T1000 (cell line): ENCODE results near the gene RNF213.
"Not testable (repeated sequence)": the region's sequence is repeated elsewhere in the genome, so short reads cannot be mapped to it uniquely, and the experiment has no call there.

ENCODE experiments used
- DNase-seq: peaks from one replicate; lab custom pipeline; 2025; ENCODE audit warnings: mixed read lengths; lab: John Stamatoyannopoulos, UW

Gene RNF213

DNA sequence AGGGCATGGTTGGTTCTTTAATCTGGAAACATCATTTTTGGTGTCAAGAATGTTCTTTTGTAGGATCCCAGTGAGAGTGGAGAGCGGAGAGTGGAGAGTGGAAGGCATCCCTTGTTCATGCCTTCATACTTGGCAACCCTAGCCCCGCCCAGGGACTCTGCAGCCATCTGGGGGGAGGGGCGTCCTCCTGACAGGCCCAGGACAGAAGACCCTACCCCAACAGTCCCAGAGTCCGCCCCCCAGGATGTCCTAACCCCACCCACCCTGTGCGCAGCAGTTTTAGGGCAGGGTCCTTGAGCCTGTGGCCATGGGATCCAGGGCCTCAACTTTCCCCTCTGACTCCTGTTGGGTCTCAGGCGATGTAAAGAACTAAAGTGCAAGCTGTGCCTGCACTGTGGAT lies 36.0 kb upstream of the RNF213 start:
- no peak for DNase-seq

DNA sequence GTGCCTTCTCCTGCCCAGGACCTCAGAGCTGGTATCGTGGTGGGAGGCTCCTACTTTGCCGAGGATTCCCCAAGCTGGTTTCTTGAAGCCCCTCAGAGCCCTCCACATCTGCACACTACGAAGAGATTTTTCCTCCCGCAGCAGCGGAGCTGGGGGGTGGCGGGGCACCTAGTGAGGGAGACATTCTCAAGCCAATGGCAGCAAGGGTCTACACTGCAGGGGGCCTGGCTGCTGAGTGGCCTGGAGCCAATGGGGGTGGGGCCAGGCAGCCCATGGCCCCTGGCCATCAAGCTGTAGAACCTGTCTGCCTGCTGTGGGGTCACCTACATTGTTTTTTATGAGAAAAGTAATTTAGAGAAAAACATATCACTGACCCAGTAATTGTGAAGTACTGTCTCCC lies 35.4 kb upstream of the RNF213 start:
- no peak for DNase-seq

DNA sequence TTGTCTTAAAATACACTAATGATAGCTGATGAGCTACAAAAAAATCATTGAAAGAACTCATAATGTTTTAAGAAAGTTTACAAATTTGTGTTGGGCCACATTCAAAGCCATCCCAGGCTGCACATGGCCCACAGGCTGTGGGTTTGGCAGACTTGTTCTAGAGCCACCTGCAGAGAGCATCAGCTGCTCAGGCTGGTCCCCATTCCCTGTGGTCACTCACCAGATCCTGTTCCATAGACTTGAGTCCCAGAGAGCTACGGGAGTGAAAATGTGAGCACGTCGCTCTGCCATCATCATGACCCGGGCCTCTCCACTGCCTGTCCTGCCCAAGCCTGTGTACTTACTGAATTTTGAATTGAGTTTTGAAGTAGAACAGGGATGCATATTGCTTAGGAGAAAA lies 33.5 kb upstream of the RNF213 start:
- DNase-seq = no peak

DNA sequence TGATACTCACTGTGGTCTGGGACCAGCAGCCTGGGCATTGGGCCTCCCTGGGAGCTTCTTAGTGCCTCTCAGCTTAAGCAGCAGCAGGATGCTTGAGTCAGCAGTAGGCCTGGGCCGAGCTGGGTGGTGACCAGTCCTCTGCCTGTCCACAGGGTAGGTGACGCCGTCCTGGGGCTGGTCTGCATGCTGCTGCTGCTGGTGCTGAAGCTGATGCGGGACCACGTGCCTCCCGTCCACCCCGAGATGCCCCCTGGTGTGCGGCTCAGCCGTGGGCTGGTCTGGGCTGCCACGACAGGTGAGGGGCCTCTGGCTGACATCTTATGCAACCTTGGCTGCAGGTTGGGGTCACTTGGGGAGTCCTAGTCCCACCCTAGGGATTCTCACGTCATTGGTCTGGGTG lies 33.0 kb upstream of the RNF213 start:
- DNase-seq = no peak

DNA sequence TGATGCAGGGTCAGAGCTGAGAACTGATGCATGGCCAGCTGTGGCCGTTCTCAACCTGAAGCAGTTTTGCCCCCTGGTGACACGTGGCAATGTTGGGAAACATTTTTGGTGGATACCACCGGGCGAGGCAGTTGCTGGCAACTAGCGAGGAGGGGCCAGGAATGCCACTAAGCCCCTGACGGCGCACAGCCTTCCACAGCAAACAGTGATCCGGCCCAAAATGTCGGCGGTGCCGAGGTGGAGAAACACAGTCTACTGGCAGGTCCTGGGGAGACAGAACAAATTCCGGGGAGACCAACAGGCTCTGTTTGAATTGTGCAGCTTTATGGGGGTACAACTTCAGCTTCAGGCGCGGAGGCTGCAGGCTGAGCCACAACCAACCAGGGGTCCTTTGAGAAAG lies 32.2 kb upstream of the RNF213 start:
- DNase-seq = no peak

DNA sequence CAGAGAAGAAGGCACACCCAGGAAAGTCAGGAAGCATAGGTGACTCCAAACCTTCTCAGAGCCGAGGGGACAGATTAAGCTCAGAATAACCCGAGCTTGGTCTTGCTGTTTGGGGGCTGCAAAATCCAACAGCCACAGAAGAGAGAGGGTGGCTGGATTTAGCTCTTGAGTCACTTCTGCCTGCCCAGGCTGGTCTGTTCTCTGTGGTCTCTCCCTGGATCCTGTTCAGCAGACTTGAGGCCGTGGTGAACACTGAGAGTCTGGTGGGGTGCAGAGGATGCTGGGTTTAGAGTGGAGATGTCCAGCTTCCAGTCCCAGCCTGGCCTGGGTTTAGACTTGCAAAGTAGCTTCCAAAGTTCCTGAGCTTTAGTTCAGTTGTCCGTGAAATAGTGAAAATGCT lies 31.6 kb upstream of the RNF213 start:
- DNase-seq = no peak

DNA sequence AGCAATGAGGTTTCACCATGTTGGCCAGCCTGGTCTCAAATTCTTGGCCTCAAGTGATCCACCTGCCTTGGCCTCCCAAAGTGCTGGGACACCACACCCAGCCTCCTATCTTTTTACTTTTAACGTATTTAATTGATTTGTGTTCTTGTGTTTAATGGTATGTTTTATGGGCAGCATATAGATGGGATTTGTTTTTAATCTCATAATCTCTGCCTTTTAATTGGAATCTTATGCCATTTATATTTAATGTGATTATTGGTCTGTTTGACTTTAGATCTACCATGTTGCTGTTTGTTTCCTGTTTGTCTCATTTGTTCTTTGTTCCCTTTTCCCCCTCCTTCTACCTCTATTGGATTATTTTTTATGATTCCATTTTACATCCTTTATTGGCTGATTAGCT lies 28.2 kb upstream of the RNF213 start:
- DNase-seq = no peak

DNA sequence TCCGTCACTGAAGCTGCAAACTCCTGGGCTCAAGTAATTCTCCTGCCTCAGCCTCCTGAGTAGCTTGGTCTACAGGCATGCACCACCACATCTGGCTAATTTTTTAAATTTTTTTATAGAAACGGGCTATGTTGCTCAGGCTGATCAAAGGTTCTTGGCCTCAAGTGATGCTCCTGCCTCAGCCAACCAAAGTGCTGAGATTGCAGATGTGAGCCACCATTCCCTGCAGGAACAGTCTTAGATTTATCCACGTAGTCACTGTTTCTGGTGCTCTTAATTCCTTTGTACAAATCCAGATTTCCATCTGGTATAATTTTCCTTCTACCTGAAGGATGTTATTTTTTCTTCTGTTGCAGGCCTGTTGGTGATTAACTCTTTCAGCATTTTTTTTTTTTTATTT lies 27.4 kb upstream of the RNF213 start:
- DNase-seq = no peak

DNA sequence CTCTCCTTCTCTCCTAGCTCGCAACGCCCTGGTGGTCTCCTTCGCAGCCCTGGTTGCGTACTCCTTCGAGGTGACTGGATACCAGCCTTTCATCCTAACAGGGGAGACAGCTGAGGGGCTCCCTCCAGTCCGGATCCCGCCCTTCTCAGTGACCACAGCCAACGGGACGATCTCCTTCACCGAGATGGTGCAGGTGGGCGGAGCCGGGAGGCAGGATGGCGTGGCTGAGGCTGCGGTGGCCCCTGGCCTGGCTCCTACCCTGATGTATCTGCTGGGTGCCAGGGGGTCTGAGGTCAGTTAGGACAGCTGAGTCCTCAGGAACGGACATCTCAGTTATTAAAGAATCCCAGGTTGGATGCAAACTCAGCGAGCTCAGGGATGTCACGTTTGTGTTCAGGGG lies 23.7 kb upstream of the RNF213 start:
- DNase-seq = no peak

DNA sequence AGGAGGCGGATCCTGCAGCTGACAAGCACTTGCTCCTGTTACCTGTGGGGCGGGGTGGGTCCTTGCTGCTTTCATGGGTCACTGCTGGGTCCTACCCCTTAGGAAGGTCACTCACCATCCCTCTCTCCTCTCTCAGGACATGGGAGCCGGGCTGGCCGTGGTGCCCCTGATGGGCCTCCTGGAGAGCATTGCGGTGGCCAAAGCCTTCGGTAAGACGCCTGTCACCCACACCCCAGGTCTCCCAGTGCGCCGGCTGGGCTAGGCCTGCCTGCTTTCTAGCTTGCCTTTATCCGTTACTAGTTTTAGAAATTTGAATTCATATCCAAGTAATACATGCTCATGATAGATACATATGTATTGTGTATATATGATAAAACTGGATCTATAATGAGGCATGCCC lies 23.3 kb upstream of the RNF213 start:
- no peak for DNase-seq

DNA sequence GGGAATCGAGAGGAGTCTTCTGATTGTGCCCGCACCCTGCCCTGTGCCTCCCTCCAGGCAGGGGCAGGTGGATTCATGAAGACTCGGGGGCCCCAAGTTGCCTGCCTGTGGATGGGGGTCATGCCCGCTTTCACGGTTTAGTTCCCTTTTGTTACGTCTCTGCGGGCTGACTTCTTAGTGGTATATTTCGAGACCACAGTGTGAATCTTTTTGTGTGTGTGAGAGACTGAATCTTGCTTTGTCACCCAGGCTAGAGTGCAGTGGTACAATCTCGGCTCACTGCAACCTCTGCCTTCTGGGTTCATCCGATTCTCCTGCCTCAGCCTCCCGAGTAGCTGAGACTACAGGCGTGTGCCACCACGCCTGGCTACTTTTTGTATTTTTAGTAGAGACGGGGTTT lies 18.1 kb upstream of the RNF213 start:
- DNase-seq = no peak

DNA sequence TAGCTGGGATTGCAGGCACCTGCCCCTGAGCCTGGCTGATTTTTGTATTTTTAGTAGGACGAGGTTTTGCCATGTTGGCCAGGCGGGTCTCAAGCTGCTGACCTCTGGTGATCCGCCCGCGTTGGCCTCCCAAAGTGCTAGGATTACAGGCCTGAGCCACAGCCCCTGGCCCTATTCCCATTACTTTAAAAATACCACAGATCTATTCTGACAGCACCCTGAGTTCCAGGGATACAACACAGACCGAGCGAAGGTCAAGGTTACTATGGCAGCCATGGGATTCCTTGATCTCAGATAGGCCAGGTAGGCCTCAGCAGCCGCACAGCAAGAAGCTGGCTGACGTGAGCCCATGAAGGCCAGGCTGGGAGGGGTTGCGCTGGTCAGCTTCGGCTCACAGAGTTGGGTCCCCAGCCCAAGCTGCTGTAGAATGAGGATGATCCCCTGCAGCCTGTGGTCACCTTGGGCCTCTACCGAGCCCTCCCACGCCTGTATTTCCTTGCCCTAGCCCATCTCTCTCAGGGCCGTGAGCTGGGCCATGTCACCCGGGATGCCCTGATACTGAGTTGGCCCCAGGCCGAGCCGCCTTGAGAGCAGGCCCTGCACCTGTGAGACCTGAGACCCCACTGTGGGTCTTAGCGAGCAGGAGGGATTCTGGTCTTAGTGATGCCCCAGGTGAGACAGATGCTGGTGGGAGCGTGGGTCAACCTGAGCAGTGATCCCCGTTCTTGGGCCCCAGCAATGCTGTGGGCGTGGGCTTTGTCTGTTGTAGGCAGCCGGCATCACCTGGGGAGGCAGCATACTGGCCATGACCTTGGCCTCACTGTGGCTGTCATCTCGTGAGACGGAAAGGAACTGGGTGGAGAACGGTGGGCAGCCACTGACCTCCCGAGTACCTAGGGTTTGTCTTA lies 16.9 kb upstream of the RNF213 start:
- DNase-seq = no peak

DNA sequence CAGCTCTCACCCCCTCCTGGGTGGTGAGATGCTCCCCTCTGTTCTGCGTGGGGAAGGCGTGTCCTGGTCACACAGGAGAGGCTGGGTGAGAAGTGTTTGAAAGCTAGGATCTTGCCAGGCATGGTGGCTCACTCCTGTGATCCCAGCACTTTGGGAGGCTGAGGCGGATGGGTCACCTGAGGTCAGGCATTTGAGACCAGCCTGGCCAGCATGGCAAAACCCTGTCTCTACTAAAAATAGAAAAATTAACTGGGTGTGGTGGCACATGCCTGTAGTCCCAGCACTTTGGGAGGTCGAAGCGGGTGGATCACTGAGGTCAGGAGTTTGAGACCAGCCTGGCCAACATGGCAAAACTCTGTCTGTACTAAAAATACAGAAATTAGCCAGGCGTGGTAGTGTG lies 16.2 kb upstream of the RNF213 start:
- not testable (repeated sequence) for DNase-seq

DNA sequence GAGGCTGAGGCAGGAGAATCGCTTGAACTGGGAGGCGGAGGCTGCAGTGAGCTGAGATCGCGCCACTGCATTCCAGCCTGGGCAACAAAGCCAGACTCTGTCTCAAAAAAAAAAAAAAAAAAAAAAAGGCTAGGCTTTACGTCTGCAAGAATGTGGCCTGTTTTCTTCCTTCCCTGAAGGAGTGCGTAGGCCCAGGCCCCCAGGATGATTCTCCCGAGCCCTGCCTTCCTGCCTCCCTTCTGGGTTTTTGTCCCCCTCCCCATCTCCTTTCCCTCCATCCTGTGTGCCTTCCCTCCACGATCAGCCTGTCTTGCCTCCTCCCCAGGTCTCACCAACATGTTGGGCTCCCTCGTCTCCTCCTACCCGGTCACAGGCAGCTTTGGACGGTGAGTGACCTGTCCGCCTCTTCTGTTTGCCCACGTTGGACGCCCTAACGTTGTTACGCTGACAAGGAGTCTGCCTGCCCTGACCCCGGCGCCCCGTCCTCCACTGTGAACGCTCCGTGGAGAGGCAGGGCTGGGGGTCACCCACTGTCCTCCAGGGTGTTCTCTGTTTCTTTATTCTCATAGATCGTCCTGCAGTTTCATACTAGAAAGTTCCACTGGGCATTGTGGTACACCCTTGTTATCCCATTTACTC lies 15.7 kb upstream of the RNF213 start:
- no peak for DNase-seq

DNA sequence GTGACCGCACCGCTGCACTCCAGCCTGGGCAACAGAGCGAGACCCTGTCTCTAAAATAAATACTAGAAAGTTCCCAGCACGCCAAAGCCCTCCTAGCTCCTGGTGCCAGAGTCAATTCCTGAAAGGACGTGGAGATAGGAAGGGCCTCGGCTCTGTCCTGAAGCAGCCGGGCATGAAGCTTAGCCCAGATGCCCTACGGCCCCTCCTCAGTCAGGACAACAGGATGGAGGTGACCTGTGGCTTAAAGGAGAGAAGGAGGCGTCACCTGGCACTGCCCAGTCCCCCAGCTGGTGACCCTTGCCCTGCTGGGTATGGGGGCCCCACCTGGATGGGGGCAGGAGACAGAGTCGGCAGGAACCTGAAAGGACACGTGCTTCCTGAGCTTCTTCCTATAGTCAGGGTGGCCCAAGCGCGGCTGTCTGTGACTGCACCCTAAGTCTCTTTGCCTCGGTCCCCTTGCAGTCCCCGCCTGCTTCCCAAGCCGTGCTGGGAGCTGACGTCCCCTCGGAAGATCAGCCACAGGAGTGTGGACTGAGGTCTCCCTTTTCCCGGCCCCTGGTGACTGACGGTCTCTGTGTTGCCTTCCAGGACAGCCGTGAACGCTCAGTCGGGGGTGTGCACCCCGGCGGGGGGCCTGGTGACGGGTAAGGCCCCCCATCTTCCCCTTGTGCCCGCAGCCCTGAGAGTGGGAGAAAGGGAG lies 14.9 kb upstream of the RNF213 start:
- no peak for DNase-seq

DNA sequence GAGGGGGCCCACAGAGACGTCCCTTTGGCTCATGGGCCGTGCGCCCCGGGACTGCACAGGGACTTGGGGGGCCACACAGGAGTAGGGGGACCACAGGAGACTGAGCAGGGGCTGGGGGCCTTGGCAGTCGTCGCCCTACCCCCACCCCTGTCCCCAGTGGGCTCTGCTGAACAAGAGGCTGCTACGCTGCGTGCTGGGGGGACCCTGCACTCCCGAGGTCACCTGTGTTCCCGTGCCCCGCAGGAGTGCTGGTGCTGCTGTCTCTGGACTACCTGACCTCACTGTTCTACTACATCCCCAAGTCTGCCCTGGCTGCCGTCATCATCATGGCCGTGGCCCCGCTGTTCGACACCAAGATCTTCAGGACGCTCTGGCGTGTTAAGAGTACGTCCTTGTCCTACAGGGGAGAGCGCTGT lies 14.4 kb upstream of the RNF213 start:
- DNase-seq = no peak

DNA sequence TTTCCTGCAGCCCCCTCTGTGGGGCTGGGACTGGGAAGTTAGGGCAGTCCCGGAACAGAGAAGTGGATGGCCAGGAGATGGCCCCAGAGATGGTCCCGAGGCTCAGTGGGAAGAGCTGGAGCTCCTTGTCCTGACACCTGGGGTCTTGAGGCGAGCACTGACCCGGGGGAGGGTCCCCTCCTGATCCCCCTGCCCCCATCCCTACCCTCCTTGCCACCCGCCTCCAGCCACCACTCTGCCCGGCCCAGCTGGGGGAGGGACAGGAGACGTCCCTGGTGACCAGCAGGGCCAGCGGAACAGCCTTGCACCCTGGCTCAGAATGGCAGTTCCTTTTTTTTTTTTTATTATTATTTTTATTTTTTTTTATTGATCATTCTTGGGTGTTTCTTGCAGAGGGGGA lies 13.9 kb upstream of the RNF213 start:
- DNase-seq = no peak

DNA sequence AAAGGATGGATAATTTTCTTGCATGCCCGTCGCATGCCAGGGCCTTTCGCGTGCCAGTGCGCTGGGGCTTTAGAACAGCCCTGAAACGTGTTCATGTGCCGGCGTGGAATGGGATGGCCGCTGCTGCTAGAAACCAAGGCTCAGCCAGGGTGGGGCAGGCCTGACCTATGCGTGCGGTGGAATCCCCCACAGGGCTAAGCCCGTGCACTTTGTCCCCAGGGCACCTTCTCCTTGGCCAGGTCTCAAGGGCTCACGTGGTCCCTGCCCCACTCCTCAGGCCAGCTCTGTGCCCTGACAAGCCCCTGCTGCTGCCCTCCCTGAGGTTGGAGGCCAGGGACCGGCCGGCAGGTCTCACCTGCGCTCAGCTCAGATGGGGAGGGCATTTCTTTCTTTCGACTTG lies 13.1 kb upstream of the RNF213 start:
- no peak for DNase-seq

DNA sequence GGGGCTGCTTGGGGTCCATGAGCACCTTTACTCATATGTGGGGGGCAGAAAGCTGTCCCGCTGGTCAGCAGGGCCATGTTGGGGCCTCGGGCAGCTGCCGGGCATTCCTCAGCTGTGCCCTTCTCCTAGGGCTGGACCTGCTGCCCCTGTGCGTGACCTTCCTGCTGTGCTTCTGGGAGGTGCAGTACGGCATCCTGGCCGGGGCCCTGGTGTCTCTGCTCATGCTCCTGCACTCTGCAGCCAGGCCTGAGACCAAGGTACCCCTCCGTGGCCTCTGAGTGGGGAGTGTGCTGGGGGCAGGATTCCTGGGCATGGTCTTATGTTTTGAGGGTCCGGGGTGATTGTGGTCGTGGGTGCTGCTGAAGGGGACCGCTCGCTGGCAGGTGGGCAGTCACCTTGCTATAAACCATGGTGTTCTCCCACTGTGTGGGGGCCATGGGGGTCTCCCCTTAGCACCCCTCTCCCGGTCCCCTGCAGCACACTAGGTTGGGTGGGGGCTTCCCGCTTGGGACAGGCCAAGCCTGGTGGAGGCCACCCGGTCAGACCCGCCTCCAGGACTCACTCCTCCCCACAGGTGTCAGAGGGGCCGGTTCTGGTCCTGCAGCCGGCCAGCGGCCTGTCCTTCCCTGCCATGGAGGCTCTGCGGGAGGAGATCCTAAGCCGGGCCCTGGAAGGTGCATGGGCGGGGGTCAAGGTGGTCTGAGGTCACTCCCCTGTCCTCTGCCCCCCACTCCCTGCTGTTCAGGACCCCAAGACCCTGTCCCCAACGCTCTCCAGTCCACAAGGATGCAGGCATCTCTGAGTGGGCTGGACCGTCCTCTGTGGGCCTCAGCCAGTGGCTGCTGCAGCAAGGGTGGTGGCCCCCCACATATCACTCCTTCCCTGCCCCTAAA lies 12.4 kb upstream of the RNF213 start:
- DNase-seq = no peak

DNA sequence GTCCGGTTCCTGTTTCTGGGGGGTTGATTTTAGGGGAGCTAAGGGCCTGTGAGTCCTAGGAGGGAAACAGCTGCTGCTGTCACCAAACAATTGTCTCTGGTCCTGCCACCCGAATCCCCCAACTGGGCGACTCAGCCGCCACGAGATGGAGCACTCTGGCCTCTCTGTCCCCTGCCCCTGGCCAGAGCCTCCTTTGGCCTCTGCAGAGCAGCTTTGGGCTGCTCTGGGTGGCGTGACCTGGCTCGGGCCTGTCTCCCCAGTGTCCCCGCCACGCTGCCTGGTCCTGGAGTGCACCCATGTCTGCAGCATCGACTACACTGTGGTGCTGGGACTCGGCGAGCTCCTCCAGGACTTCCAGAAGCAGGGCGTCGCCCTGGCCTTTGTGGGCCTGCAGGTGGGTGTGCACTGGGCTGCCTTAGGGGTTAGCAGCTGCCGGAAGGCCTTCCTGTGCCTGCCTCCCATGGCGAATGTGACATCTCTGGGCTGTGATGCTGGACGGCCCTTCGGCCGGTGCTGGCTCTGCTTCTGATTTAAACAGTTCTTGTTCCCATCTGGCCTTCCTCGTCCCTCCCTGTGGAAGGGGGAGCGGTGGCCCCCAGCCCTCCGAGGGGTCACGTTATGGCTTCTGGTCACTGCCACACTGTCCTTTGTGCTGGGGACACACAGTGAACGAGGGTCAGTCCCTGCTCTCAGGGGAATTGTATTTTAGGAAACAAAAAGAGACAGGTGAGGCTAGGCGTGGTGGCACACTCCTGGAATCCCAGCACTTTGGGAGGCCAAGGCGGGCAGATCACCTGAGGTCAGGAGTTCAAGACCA lies 11.6 kb upstream of the RNF213 start:
- no peak for DNase-seq

DNA sequence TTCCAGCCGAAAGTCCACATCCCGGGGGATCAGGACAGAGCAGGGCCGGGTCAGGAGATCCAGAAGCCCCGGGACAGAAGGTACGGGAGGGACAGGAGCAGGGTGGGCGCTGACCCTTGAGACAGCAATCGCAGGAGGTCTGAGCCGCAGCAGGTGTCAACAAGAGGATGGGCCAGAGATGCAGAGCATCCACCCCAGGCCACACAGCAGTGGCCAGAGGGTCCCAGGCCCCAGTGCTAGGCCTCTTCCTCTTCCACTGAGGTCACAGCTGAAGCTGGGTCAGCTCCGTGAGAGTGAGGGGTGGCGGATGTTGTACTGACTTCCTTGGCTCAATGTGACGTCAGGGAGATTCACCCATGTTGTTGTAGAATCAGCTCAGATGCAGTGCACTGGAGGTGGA lies 8.7 kb upstream of the RNF213 start:
- DNase-seq = no peak
